Kidney epithelial cell (primary cell): ENCODE data around the gene ARHGAP42. TPM values are rescaled to one million over a fixed set of nuclear protein-coding genes. Genes with fewer than 3 reads are reported as not detected.

Source experiments
- DNase-seq: peaks from one replicate; pipeline ENCODE4 v3.0.0-alpha.2; 2010; ENCODE audit warnings: low read depth
- H3K27me3 ChIP-seq: 2 replicates; pipeline ENCODE4 v1.6.0; 2011; ENCODE audit warnings: low read length; ENCODE audit not compliant: control insufficient read depth, insufficient read depth
- H3K36me3 ChIP-seq: 2 replicates; pipeline ENCODE4 v1.5.1; 2011; ENCODE audit warnings: low read length; ENCODE audit not compliant: control insufficient read depth, insufficient read depth
- H3K4me3 ChIP-seq: 2 replicates; pipeline ENCODE4 v1.5.1; 2011; ENCODE audit warnings: low read depth, mild to moderate bottlenecking, control low read depth, low read length
- total RNA-seq: library from RNA; depleted of rRNA; stranded (reverse); fragments of >200 nt; gene quantifications from 2 replicates; pipeline ENCODE4 v1.2.3, GENCODE V29; 2015
- TF ChIP-seq, protein P1 (sequence below): IDR thresholded peaks from 2 replicates; pipeline ENCODE4 v1.5.1; 2011; ENCODE audit warnings: mild to moderate bottlenecking, moderate library complexity, low read length, control low read depth, inconsistent platforms; ENCODE audit not compliant: insufficient read depth, poor library complexity, severe bottlenecking

Gene ARHGAP42
- total RNA-seq, 1 donor from 2014 or later, result 27.9 TPM

DNA sequence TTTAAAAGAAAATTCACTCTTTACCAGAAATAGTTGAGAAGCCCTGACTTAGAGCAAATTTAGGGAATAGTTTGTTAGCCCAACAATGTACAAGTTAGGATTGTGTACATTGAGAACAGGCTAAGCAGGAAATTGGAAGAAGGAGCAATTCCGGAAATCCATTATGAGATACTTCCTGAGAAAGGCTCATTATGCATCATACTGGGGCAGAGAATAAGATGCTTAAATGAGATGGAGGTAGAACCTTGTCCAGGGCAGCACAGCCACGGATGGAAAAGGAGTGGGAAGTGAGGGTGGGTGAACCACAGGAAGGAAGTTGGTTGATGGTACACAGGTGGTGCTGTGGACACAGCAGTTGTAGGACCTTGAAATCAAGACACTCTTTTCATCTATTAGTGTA is 262.4 kb downstream of the ARHGAP42 start:
- H3K36me3 ChIP-seq, result no peaks in the 10 kb centered on the region
- H3K4me3 ChIP-seq, result no peak overlapping the region
- no peaks in the 10 kb centered on the region for H3K27me3 ChIP-seq
- no peak for DNase-seq
- TF ChIP-seq, protein P1, sequence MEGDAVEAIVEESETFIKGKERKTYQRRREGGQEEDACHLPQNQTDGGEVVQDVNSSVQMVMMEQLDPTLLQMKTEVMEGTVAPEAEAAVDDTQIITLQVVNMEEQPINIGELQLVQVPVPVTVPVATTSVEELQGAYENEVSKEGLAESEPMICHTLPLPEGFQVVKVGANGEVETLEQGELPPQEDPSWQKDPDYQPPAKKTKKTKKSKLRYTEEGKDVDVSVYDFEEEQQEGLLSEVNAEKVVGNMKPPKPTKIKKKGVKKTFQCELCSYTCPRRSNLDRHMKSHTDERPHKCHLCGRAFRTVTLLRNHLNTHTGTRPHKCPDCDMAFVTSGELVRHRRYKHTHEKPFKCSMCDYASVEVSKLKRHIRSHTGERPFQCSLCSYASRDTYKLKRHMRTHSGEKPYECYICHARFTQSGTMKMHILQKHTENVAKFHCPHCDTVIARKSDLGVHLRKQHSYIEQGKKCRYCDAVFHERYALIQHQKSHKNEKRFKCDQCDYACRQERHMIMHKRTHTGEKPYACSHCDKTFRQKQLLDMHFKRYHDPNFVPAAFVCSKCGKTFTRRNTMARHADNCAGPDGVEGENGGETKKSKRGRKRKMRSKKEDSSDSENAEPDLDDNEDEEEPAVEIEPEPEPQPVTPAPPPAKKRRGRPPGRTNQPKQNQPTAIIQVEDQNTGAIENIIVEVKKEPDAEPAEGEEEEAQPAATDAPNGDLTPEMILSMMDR, result no peak

DNA sequence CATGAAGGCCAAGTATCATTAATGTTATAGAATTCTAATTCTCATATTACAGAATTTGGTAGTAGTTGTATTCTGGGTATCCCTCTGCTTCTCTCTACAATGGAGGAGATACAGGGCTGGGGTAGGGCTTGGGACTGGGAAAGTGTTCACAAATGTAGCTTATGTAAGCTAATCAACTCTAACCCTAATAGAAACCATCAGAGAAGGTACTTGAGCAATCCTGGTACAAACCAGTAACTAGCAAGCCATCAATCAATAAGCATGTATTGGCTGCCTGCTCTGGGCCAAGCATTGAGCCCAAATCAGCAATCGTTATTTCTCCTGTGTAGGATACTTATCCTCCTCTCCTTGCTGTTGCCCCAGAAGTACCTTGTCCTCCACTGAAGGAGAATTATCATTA is 268.2 kb downstream of the ARHGAP42 start:
- Histone ChIP-seq H3K36me3 (no peaks in the 10 kb centered on the region), H3K4me3 (no peak overlapping the region), H3K27me3 (no peaks in the 10 kb centered on the region)
- TF ChIP-seq, protein P1, result no peak
- DNase-seq, result no peak

DNA sequence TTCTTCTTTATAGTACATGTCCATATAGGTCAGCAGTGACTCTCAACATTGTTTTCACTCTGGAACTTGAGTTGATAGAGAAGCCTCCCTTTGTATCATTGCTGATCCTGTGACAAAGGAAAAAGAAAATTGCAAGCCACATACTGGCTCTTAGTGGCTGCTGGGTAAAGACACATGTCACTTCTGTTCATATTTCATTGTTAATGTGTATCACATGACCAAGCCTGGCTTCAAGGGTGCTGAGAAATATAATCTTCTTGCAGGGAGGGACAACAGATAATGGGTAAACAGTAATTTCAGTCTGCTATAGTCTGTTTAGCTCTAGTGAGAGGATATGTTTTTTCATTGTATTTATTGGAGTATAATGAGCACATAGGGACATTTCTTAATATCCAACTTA is 269.3 kb downstream of the ARHGAP42 start:
- no peak for DNase-seq
- TF ChIP-seq, protein P1, result no peak
- no peak overlapping the region for H3K4me3 ChIP-seq
- H3K27me3 ChIP-seq, result no peaks in the 10 kb centered on the region
- H3K36me3 ChIP-seq, result no peaks in the 10 kb centered on the region

DNA sequence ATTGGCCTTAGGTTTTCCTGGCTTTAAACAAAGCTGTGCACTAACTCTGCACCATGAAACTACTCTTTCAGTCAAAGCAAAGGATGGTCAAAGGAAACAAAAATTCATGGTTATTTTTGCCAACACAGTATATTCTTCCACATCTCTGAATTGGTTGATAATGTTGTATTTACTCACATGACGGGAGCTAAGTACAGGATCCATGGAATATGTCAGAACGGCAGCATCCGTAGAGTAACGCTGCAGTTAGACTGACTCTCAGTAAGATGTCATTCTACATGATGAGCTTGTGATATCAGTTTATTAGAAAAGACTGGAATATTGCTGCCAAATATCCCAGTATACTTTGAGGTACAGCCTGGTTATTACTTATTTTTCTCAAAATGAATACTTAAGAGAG is 270.4 kb downstream of the ARHGAP42 start:
- no peaks in the 10 kb centered on the region for H3K27me3 ChIP-seq
- DNase-seq, result no peak
- H3K4me3 ChIP-seq, result no peak overlapping the region

DNA sequence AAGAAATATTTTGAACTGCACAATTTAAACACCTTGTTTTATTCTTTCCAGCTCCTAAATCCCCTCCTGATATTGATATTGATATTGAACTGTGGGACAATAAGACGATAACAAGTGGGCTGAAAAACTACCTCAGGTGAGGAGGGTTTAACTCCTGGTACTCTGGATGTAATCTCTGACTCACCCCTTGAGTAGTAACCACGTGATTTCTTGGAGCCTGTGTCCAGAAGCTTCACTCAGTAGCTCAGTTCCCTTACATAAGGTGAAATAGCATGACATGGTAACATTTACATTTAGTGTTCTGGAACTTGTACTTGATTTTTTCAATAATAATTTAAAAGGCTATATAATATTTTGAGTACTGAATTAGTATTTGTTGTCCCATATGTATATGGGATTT is 274.5 kb downstream of the ARHGAP42 start:
- Histone ChIP-seq H3K36me3 (no peaks in the 10 kb centered on the region), H3K27me3 (no peaks in the 10 kb centered on the region), H3K4me3 (no peak overlapping the region)
- no peak for DNase-seq
- TF ChIP-seq, protein P1, result no peak

More for the DNA sequence above, 270.4 kb downstream of the ARHGAP42 start:
- TF ChIP-seq, protein P1, result no peak
- no peaks in the 10 kb centered on the region for H3K36me3 ChIP-seq

DNA sequence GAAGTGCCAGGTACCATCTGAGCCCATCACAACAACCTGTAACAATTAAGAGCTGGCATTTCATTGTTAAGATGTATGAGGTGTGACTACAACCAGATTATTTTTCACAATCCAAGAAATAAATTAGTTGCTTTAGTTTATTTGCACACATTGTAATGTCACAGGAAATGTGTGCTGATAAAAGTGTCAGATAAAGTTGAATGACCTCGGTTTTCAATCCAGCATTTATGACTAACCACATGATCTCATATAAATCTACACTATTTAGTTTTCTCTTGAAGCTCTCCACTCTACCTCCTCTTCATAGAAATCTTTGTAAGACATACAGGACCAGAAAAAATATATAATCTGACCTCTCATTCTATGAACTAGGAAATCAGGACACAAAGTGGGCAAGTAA is 276.3 kb downstream of the ARHGAP42 start:
- Histone ChIP-seq H3K27me3 (no peaks in the 10 kb centered on the region), H3K4me3 (no peak overlapping the region), H3K36me3 (no peaks in the 10 kb centered on the region)
- TF ChIP-seq, protein P1, result no peak
- DNase-seq, result no peak
